HG03097 (cell line): Measurements from ENCODE around the gene CDK15.
"Not testable (repeated sequence)": the region's sequence is repeated elsewhere in the genome, so short reads cannot be mapped to it uniquely, and the experiment has no call there.

ENCODE experiments used
- ATAC-seq: cut with Tn5 transposase; IDR thresholded peaks from one replicate; pipeline ENCODE4 v1.9.1; 2021; ENCODE audit not compliant: unreplicated experiment, low FRiP score

The CDK15 gene

DNA sequence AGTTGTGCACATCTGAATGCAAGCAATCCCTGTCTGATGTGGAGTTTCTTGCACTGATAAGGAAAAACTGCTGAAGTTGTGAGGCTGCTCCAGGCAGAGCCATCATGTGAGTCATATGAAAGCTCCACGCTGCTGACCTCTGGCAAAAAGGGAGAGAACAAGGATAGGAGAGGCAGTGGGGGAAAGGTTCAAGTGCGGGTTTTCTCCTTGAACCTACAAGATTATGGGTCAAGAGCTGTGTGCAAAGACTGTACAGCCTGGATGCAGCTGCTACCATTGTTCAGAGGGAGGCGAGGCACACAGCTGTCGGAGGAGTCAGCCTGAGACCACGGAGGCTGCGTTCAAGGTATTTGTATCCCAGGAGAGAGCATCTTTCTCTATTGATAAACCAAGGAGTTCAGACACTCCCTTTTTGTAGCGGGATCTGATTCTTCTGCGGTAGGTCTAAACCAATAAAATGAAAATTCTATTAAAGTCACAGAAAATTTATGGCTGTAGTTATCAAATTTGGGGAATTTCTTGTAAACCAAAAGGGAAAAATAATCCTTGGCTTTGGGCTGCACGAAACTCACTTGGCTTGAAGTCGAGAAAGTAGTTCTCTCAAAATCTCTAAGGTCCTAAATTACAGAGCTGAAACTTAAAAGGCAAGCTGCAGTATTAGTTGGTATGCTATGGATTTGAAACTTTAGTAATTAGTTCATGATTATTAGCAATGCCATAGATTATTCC lies at the start of gene CDK15:
Gene CDK15, plus strand, starts transcription at position 96 of the 729 bp plus-strand sequence. Its CDS starts 128 bp downstream, at position 224.
- ATAC-seq = no peak

DNA sequence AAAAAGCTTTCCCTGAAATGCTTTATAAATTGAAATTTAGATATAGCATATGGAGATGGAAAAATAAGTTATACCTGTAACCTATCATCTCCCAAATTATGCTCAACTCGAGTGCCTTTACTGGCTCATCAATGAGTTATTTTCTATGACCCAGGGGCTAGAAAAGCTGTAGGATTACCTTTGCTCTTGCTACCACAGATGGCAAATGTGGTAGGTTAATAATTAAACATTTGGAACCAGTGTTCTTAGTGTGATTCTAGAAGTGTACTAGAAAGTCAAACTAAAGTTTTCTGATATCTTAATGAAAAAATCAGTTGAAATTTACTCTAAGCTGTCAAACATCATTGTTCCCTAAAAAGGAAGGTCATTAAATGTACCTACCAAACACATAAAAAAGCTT lies 48.1 kb upstream of the CDK15 start:
- no peak for ATAC-seq

DNA sequence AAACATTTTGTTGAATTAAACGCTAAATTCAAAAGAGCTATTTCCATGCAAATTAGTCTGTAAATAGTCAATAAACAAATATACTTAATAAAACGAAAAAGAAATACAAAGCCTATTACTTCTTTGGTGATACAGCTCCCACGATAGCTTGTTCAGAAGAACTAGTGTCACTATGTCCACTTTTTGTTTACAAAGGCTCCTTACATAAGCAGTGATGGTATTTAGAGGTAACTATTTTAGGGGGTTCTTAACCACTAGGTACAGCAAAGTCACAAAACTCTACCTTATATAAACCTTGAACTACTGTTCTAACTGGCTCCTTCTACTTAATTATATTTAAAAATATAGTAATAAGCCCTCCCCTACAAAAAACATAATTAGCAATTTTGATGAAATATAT lies 47.5 kb upstream of the CDK15 start:
- ATAC-seq = no peak

DNA sequence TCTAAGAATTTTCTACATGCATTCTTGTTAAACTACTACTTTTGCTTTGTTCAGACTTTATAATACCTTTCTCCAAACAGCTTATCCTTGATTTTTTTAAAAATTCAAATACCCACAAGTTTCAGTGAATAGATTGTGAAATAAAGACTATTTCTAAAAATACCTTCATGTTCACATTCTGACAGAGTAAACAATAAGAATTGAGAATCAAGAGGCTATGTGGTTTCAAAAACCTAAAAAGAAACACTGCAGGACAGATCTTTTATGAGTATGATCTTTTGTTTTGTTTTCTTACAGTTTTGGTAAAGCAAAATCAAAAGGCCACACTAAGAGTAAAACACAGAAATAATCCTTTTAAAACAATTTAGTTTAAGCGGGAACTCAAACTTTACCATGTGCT lies 46.8 kb upstream of the CDK15 start:
- no peak for ATAC-seq

DNA sequence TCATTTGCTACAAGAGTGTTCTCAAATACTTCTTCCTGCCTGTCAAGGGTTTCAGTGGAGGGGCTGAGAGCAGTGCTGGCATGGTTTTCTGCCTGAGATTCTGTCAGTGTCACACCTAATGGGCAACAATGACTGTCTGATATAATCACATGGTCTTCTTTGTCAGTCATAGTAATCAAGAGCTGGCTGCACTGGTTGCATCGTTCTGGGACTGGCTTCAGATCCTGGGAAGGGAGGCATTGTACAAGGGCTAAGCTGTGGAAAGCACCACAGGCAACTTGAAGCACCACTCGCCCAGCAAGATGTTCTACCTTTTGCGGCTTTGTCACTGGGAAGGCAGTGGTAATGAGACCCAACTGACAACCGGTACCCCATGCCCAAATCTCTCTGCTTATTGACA lies 45.2 kb upstream of the CDK15 start:
- ATAC-seq = no peak

DNA sequence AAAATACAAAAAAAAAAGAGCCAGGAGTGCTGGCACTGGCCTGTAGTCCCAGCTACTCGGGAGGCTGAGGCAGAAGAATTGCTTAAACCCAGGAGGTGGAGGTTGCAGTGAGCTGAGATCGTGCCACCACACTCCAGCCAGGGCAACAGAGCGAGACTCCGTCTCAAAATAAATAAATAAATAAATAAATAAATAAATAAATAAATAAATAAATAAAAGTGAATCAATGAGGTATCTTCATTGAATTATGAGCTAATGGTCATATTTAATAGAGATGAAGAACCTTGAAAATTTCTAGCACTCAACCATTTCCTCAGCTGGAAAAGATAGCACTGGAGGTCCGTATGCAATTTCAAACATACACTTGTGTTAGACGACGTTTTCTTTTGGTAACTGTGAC lies 41.9 kb upstream of the CDK15 start:
- not testable (repeated sequence) for ATAC-seq

DNA sequence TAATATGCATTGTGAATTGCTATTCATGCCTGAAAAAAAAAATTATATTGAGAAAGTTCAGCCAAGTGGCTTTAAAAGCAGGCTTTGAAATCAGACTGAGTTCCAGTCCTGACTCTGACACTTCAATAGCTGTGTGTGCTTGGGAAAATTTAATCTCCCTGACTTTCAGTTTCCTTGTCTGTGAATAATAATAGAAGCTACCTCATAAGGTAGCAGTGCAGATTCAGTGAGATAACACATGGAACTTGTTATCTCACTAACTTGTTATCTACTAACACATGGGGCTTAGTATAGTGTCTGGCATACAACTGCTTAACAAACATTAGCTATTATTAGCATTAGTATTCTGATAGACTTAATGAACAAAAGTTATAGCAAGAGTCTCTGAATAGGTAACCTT lies 40.5 kb upstream of the CDK15 start:
- ATAC-seq = no peak

DNA sequence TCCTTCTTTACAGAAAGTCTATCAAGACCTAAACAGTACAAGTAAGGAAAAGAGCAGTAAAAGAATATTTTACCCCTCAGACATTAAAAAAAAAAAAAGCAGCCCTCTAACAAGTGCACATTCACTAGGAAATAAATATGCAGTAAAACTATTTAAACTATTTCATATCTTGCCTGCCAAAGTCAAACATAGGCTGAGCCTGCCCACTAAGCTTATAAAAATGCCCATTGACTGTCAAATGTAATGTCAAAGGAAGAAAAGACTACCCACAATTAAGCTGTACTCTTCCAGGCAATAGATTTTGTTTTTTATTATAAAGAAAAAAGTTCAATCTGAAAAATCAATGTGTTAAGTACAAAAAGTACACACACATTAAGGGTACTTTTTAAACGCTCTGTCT lies 37.4 kb upstream of the CDK15 start:
- no peak for ATAC-seq

DNA sequence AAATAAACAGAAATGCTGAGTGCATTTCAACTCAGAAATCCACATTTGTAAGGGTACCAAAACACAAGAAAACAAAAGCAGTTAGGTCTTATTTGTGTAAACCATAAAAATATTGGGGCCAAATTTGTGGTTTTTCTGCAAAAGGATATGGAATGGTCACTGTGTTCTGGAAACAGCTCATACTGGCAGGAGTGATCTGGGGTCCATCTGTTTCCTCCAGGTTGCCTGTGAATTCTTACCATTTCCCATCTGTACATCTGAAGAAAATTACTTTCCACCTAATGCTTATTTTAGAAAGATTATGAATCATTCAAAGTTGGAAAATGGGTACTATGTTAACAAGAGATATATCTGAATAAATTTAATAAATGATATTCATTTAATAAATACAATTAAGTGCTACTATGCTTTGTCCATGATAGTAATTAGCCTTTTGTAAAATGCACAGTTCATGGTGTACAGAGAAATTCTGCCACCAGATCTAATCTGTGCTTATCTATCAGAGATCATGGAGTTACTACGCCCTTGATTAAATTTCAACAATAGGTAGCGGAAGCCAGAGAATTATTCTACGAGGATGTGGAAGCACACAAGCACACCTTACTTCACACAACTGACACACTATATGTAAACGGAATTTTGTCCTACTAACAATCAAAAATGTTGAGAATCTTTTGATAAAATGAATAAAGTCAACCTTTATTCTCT lies 36.5 kb upstream of the CDK15 start:
- ATAC-seq = no peak

DNA sequence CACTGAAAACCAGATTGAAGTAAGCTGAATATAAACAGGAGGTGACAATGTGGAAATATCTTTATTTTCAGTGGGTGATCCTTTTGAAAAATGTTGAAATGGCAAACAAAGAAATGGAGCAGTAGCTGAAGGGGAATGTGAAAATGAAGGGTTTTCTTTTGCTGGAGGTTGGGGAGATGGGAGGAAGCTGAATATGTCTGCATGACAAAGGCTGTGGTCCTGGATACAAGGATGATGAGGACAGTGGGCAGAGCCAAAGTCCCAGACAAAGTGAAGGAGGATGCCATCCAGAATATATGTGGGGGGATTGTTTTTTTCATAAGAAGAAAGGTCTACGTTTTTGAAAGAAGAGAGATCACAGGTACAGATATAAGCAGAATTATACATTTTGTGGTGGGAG lies 32.3 kb upstream of the CDK15 start:
- ATAC-seq = no peak

DNA sequence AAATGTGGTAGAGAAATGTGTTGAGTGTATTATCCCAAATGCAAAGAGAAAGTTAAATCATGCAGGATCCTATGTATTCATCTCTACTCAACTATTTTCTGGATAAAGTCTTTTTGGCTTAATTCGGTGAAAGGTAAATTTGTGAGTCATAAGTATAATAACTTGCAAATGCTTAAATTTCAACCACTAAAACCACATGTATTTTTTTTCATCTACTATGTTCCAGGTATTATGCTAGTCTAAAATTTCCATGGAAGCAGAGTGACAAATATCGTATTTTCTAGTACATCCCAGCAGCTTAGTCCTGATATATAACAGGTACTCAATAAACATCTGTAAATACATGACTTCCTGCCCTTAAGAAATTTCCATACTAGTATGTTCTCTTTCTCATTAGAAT lies 31.8 kb upstream of the CDK15 start:
- ATAC-seq = no peak

DNA sequence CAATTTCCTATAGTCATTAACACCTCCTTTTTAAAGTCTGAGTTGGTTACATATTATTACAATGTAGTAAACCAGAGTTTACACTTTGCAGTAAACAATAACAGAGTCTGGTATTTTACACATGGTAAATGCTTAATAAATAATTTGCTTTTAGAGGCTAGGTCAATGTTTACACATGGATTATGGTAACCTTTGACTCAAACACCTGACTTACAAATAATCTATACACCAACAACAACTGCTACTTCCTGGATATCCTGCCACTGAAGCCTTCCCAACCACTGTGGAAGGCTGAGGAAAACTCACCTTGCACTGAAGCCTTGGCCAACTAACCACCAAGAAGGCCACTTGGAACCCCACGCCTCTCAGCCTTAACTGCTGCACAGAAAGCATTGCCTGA lies 31.0 kb upstream of the CDK15 start:
- no peak for ATAC-seq

DNA sequence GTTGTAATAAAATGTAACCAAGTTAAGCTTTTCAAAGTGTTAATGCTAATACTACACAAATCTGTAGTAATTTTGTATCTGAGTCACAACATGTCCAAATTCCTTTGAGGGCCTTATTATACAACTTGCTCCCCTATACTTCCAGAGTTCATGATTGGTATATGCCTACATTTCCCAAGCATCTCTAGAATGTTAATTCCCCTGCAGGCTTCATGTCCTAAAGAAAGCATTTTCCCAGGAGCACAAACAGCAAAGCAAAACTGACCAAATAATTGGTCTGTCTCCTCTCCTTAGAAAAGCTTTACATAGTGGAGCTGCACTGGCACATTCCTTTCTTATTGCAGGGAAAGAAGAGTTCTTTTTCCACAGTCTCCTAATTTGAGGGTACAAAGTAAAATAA lies 29.3 kb upstream of the CDK15 start:
- ATAC-seq = no peak

DNA sequence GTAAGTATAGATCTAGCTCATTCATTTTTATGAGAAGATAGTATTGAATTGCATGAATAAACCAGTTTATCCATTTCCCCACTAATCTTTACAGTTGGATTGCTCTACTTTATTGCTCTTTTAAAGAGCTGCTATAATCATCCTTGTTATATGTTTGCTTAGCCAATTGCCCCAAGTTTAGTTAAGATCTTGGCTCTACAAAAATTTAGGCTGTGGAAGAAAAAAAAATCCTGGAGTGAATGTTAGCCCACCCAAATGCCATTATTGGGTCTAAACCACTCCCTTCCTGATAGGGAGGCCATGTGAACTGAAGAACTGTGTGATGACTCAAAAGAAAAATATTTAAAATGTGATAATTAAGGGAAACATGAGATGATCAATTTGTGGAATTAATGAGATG lies 28.5 kb upstream of the CDK15 start:
- ATAC-seq = no peak

DNA sequence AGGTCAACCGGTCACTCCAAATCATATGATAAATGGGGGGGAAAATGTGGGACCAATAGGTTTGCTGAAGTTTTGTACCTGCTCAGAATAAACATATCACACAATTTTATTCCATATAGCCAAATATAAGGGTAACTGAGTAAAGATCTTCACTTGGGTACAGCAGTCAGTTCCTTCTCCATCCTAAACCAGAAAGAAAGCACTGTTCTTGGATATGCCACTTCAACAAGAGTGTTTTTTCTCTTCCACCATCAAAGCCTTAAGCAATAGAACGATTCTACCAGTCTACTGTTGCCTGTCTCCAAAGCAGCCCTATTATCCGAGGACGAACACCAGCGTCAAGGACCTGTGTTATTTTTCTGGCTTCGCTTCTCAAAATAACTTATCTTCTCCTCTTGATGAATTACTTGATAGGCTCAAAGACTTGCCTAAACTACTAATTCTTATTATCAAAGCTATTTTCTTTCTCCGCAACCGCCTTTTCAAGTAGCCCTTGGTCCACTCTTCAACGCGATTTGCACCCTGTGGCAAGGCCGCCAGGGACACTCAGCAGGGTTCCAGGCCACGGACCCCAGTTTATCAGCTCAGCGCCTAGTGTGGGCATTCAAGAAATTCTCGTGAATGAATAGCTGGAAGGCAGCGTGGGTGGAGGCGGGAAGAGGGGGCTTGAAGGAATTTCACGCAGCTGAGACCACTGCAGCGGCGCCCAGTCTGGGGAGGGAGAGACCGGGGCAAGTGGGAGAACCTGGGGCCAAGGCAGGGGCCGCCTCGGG lies 26.2 kb upstream of the CDK15 start:
- no peak for ATAC-seq

DNA sequence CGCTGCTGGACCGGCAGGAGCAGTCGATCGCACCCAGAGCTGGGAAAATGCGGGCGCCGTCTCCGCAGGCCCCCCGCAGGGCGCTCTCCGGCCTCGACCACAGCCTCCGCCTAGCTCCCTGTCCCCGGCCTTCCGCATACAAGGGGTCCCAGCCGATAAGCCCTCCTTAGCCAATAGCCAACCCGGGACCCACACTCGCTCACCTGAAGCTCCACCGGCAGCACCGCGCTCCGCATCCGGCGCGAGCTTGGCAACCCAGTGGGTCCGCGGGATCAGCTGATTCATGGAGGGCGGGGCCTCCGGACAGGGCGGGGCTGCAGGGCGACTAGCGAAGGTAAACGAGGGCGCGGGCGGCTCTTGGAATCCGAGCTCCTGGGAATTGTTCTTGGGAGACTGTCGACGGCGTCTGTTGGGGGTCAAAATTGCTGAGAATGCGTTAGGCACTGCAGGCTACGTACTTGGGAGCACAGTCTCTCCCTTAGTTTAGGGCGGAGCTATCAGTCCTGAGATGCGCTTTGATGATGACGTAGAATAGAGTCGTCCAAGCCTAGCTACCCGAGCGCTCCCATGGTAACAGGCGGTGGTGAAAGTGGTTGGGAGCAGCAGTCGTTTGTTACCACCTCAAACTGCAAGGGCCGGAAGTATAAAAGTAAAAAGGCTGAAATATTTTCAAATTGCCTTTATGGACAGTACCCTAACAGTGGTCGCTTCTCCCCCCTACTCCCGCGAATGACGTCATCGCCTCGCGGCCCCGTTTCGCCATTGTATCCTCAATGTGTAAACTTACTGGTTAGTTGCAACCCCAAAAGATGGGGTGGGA lies 25.5 kb upstream of the CDK15 start, which contains the start of gene ALS2:
Gene ALS2, minus strand, starts transcription at position 260 of the 820 bp plus-strand sequence. CDS start 12,048 bp downstream, outside the sequence.
- peak; percentile 90 for ATAC-seq

DNA sequence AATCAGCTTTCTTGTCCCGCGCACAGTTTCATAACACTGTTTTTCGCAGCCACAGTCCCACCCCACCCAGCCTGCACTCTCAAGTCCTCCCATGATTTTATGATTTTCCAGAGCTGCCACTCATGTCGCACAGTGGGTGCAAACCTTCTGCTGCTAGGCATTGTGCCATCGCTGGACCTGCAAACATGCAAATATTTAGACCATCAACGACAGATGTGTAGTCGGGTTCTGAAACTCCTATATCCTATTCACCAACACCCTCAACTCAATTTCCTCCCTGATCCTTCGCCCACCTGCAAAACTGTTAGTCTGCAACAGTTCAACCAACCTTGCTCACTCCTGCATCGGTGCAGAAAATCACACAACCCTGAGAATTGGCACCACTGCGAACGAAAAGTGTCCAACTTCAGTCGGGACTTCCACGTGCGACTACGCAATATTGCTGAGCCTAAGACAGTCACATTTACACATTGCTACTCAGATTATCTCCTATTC lies 24.7 kb upstream of the CDK15 start:
- no peak for ATAC-seq

DNA sequence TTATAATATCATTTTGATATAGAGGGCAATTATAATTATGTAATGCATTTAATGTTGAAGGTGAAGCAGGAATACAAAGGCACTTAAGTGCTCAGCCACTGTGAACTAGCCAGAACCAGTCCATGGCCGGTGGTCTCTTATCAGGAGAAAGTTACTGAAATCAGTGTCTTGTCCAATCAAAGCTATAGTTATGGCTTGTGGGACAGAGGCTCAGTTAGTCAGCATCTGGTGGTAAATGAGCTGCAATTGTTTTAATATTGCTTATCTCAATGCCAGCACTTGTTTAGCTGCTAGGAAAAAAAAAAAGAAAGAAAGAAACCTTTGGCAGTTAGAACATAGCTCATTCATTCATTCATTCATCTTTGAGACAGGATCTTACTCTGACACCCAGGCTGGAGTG lies 21.8 kb upstream of the CDK15 start:
- no peak for ATAC-seq

DNA sequence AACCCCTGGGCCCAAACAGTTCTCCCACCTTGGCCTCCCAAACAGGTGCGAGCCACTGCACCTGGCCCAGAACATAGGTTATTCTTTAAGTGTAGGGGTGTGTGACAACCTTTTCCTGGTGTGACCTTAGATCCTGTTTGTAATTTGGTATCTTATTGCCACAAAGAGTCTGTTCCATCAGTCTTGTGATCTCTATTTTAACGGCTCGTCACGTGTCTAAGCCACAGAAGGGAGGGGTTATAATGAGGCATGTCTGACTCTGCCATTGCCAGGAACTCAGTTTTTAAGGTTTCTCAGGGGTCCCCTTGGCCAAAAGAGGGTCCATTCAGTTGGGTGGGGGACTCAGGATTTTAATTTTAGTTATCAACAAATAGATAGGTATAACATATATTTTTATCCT lies 21.2 kb upstream of the CDK15 start:
- ATAC-seq = no peak

DNA sequence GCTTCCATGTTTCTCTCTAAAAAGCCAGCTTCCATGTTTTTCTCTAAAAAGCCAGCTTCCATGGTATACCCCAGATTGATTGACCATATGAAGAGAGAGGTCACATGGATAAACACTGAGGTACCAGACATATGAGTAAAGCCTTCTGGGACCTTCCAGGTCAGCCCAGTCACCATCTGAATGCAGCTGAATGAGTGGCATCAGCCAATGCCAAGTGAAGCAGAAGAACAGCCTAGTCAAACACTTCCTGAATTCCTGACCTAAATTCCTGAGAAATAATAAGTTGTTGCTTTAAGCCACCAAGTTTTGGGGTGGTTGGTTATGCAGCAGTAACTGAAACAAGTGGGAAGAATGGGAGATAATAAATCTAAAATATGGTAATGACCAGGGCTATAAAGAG lies 19.9 kb upstream of the CDK15 start:
- no peak for ATAC-seq
